Stimulated activated memory B cell treated with anti-CD40 and anti-IgM and Interleukin-4, amounts not matched to agents 10 μg/mL and 1 μg/mL and 100 μg/mL, for 72 hours (primary cell): Measurements from ENCODE around the gene ACBD3.

ENCODE experiments used
- ATAC-seq: fragments of 150-1000 bp; cut with Tn5 transposase; 2 replicates; pipeline ENCODE4 v1.10.0; 2021
- H3K27ac Mint-ChIP-seq: one replicate; pipeline ENCODE4 v1.8.0; 2022; ENCODE audit warnings: mild to moderate bottlenecking, mixed read lengths
- H3K27me3 Mint-ChIP-seq: one replicate; pipeline ENCODE4 v1.8.0; 2022; ENCODE audit warnings: mixed read lengths
- H3K36me3 Mint-ChIP-seq: one replicate; pipeline ENCODE4 v1.8.0; 2022; ENCODE audit warnings: mixed read lengths
- H3K4me1 Mint-ChIP-seq: one replicate; pipeline ENCODE4 v1.8.0; 2022; ENCODE audit warnings: mixed read lengths
- H3K4me3 Mint-ChIP-seq: one replicate; pipeline ENCODE4 v1.8.0; 2022; ENCODE audit warnings: mild to moderate bottlenecking, moderate library complexity, mixed read lengths
- H3K9me3 Mint-ChIP-seq: one replicate; pipeline ENCODE4 v1.8.0; 2022; ENCODE audit warnings: mixed read lengths

Gene ACBD3

DNA sequence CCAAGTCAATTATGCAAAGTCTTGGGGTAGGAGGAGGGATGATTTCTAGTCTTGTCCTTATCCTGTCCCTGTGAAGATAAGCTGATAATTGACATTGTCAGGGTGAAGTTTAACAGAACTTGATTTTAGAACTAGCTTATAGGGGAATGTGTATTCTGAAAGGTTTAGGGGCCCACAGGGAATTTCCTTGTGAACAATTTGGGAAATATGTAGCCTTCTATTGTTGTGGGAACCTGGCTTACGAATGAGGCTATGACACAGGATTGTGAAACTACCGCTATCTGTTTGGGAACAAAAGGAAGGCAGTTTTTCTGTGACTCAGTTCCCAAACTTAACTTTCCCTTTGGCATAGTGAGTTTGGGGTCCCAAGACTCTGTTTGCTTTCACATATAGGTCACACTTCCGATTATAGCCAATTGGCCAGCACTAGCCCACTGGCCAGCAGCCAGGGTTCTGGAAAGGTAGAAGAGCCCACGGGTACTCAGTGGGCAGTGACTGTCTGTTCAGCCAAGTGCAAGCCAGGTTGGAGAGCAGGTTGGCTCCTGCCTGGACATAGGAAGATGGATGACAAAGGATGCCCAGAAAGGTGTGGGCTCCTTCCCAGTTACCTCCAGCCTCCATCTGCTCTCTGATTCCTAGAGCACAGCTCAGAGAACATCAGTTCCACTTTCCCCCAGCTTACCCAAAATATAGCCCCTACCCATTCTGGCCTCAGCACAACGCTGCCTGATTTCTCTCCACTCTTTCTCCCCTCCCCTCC, 88.5 kb downstream of the ACBD3 start:
- H3K27me3 Mint-ChIP-seq, result no peaks in the 10 kb centered on the region
- no peaks in the 10 kb centered on the region for H3K36me3 Mint-ChIP-seq
- H3K27ac Mint-ChIP-seq, result no peak overlapping the region
- no peak overlapping the region for H3K4me3 Mint-ChIP-seq
- ATAC-seq, result no peak
- H3K9me3 Mint-ChIP-seq, result no peaks in the 10 kb centered on the region
- H3K4me1 Mint-ChIP-seq, result peaks cover 15% of the 10 kb centered on the region

DNA sequence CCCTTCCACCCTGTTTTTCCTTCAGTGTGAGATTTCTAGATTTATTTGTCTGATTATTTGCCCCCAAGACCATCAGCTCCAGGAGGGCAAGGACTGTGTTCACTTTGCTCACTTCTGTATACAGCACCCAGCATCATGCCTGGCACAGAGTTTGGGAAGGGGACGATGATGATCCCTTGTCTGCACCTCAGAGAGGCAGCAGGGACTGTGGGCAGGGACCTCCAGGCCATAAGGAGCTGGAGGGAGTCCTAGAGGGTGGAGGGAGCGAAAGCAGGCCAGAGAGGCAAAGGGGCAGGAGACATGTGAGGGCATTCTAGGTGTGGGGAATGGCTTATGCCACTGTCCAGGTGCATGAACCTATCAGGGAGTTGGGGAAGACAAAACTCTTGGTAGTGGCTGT, 91.3 kb downstream of the ACBD3 start:
- H3K9me3 Mint-ChIP-seq, result no peaks in the 10 kb centered on the region
- H3K27ac Mint-ChIP-seq, result no peak overlapping the region
- no peaks in the 10 kb centered on the region for H3K27me3 Mint-ChIP-seq
- H3K4me3 Mint-ChIP-seq, result no peak overlapping the region
- H3K4me1 Mint-ChIP-seq, result peaks cover 5% of the 10 kb centered on the region
- H3K36me3 Mint-ChIP-seq, result no peaks in the 10 kb centered on the region
- ATAC-seq, result no peak
